ENCODE data around the gene LMTK3.

LMTK3 gene

DNA sequence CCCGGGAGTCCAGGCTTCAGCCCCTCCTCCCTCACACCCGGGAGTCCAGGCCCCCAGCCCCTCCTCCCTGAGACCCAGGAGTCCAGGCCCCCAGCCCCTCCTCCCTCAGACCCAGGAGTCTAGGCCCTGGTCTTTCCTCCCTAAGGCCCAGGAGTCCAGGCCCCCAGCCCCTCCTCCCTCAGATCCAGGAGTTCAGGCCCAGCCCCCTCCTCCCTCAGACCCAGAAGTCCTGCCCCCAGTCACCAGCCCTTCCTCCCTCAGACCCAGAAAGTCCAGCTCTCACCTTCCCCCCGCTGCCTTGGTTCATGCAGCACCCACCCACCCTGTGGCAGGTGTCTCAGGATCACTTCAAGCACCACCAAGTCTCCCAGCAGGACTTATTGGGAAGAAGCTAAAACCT, 28.3 kb downstream of the LMTK3 start:
- H3K27me3 ChIP-seq (ENCODE audit: insufficient read depth, low read length, poor library complexity) = no peaks in the 10 kb centered on the region
- no peak overlapping the region for H3K4me3 ChIP-seq (ENCODE audit: low read depth in 1 of 2, low read length in 2 of 2)
- no peaks in the 10 kb centered on the region for H3K9me3 ChIP-seq (ENCODE audit: insufficient read depth, low read length, severe bottlenecking)
- ATAC-seq (ENCODE audit: insufficient read depth, low read depth) (no peak), DNase-seq (no peak)
- H3K4me1 ChIP-seq (ENCODE audit: insufficient read depth, low read length) = no peaks in the 10 kb centered on the region
- no peak for TF ChIP-seq CTCF (IDR thresholded peaks at IDR 0.05; ENCODE audit: borderline replicate concordance, extremely low read depth, low read length, poor library complexity, severe bottlenecking)
- no peak for TF ChIP-seq EZH2 (IDR thresholded peaks at IDR 0.05; ENCODE audit: borderline replicate concordance, low read depth, low read length, severe bottlenecking)
- peaks cover 28% of the 10 kb centered on the region for H4K20me1 ChIP-seq (ENCODE audit: insufficient read depth, low read length)
- H3K9ac ChIP-seq (ENCODE audit: low read depth, low read length) = no peak overlapping the region
- peaks cover 26% of the 10 kb centered on the region for H3K36me3 ChIP-seq (ENCODE audit: insufficient read depth, low read length)
- no peak overlapping the region for H2AFZ ChIP-seq (ENCODE audit: low read depth, low read length)
- no peak overlapping the region for H3K4me2 ChIP-seq (ENCODE audit: insufficient read depth, low read length)
- no peaks in the 10 kb centered on the region for H3K79me2 ChIP-seq (ENCODE audit: insufficient read depth, low read length)
- H3K27ac ChIP-seq (ENCODE audit: low read length) = no peak overlapping the region

DNA sequence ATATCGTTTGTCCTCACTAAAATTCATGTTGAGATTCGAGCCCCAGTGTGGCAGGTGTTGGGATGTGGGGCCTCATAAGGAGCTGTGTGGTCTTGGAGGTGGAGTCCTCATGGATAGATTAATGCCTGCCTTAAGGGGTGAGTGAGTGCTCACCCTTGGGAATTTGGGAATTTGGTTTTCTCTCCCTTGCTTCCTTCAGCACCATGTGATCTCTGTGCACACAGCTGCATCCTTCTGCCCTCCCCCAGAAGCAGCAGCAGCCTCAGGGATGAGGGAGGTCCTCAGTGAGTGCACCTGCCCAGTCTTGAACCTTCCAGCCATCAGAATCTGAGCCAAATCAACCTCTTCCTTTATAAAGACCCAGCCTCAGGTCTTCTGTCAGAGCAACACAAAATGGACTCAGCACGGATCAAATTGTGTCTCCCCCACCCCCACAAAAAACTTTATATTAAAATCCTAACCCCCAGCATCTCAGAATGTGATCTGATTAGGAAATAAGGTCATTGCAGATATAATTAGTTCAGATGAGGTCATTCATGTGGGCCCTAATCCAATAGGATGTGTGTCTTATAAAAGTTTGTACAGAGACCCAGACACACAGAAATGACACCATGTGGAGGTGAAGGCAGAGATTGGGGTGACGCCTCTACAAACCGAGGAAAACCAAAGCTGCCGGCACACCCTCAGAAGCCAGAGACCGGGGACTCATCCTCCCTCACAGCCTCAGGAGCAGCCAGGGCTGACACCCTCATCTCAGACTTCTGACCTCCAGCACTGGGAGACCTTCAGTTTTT, 29.6 kb downstream of the LMTK3 start:
- Histone ChIP-seq H3K4me3 (ENCODE audit: low read depth in 1 of 2, low read length in 2 of 2) (no peak overlapping the region), H2AFZ (ENCODE audit: low read depth, low read length) (no peak overlapping the region), H3K9me3 (ENCODE audit: insufficient read depth, low read length, severe bottlenecking) (no peaks in the 10 kb centered on the region), H3K79me2 (ENCODE audit: insufficient read depth, low read length) (no peaks in the 10 kb centered on the region), H3K9ac (ENCODE audit: low read depth, low read length) (no peak overlapping the region), H3K36me3 (ENCODE audit: insufficient read depth, low read length) (peaks cover 38% of the 10 kb centered on the region), H3K27ac (ENCODE audit: low read length) (no peak overlapping the region), H3K4me2 (ENCODE audit: insufficient read depth, low read length) (no peak overlapping the region), H4K20me1 (ENCODE audit: insufficient read depth, low read length) (peaks cover 31% of the 10 kb centered on the region), H3K4me1 (ENCODE audit: insufficient read depth, low read length) (no peaks in the 10 kb centered on the region), H3K27me3 (ENCODE audit: insufficient read depth, low read length, poor library complexity) (no peaks in the 10 kb centered on the region)
- ATAC-seq (ENCODE audit: insufficient read depth, low read depth) = no peak
- TF ChIP-seq CTCF (IDR thresholded peaks at IDR 0.05; ENCODE audit: borderline replicate concordance, extremely low read depth, low read length, poor library complexity, severe bottlenecking) (no peak), EZH2 (IDR thresholded peaks at IDR 0.05; ENCODE audit: borderline replicate concordance, low read depth, low read length, severe bottlenecking) (no peak)
- DNase-seq = no peak

DNA sequence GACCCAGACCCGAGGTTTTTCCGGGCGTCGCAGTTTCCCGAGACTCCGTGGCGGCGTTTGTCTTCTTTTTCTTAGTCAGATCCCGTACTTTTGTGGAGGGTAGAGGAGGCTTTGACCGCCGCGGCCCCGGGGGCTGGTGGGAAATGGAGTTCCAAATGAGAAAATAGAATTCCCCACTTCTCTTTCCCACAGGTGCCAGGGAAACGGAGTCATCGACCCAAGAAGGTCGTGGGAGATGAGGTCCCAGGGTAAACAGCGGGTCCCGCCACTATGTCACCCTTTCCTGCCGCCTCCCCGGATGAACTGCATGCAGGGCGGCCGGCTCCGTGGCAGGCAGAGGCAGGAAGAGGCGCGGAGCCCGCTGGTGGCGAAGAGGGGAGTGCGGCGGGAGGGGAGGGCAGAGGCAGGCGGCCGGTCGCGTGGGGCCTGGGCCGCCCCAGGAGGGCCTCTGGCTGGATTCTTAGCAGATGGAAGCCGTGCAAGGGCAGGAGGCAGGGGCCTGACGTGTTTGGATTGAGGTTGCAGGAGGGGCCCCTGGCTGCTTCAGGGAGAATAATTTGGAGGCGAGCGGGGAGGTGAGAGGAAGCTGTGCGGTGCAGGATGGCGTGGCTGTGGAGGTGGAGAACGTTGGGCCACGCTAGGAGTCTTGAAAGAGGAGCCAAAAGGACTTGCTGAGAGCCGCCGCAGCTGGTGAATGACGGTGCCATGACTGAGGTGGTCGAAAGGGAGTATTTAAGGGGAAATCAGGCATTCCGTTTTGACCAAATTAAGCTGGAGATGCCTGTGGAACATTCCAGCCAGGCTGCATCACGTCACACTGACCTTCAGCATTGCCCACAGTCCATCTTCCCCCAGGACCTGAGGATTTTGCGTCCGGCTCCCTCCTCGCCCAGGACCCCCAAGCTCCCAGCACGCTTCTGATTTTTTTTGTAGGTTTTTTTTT, 30.8 kb downstream of the LMTK3 start:
- Histone ChIP-seq H3K4me3 (ENCODE audit: low read depth in 1 of 2, low read length in 2 of 2) (no peak overlapping the region), H3K27ac (ENCODE audit: low read length) (no peak overlapping the region), H4K20me1 (ENCODE audit: insufficient read depth, low read length) (peaks cover 39% of the 10 kb centered on the region), H3K4me1 (ENCODE audit: insufficient read depth, low read length) (no peaks in the 10 kb centered on the region), H3K27me3 (ENCODE audit: insufficient read depth, low read length, poor library complexity) (no peaks in the 10 kb centered on the region), H3K9me3 (ENCODE audit: insufficient read depth, low read length, severe bottlenecking) (no peaks in the 10 kb centered on the region), H3K9ac (ENCODE audit: low read depth, low read length) (no peak overlapping the region), H3K4me2 (ENCODE audit: insufficient read depth, low read length) (no peak overlapping the region), H2AFZ (ENCODE audit: low read depth, low read length) (no peak overlapping the region), H3K36me3 (ENCODE audit: insufficient read depth, low read length) (peaks cover 50% of the 10 kb centered on the region), H3K79me2 (ENCODE audit: insufficient read depth, low read length) (no peaks in the 10 kb centered on the region)
- TF ChIP-seq EZH2 (IDR thresholded peaks at IDR 0.05; ENCODE audit: borderline replicate concordance, low read depth, low read length, severe bottlenecking) = no peak
- no peak for TF ChIP-seq CTCF (IDR thresholded peaks at IDR 0.05; ENCODE audit: borderline replicate concordance, extremely low read depth, low read length, poor library complexity, severe bottlenecking)
- peak; percentile 23; the same call in 1 of the 3 replicates for ATAC-seq (ENCODE audit: insufficient read depth, low read depth)
- DNase-seq = no peak

Data from DND-41 (cell line).